HG03060 (cell line): ENCODE results near the gene BZW1.

Experiments
- ATAC-seq: cut with Tn5 transposase; IDR thresholded peaks from one replicate; pipeline ENCODE4 v1.9.1; 2021; ENCODE audit warnings: low read depth, moderate number of reproducible peaks; ENCODE audit not compliant: unreplicated experiment

The BZW1 gene

GRCh38 chr2:200869014-200869413 lies 57.3 kb downstream of the BZW1 start:
- no peak for ATAC-seq

- no peak for ATAC-seq
Measured at GRCh38 chr2:200871151-200871550, 59.4 kb downstream of the BZW1 start.

- no peak for ATAC-seq
Measured at GRCh38 chr2:200873560-200873959, 61.9 kb downstream of the BZW1 start.
